RWPE2 (cell line): ENCODE data around the gene MCCC2.
"Not testable (repeated sequence)": the region's sequence is repeated elsewhere in the genome, so short reads cannot be mapped to it uniquely, and the experiment has no call there.

ENCODE experiments used
- ATAC-seq: fragments of 200-7000 bp; cut with Tn5 transposase; 3 replicates; pipeline ENCODE4 v1.9.1; 2021; ENCODE audit warnings: low read depth
- DNase-seq: peaks from one replicate; pipeline ENCODE4 v3.0.0-alpha.2; 2020; ENCODE audit warnings: low spot score
- H3K27ac ChIP-seq: fragments of 450-650 bp; 2 replicates; pipeline ENCODE4 v1.5.1; 2017; ENCODE audit warnings: mild to moderate bottlenecking; ENCODE audit not compliant: poor library complexity, severe bottlenecking
- H3K27me3 ChIP-seq: fragments of 250-450 bp; sonication (Bioruptor Pico); 2 replicates; pipeline ENCODE4 v1.5.1; 2021; ENCODE audit warnings: mild to moderate bottlenecking, moderate library complexity; ENCODE audit not compliant: insufficient read depth, poor library complexity, severe bottlenecking
- H3K36me3 ChIP-seq: fragments of 250-450 bp; sonication (Bioruptor Pico); 2 replicates; pipeline ENCODE4 v1.5.1; 2020; ENCODE audit warnings: low read depth, mild to moderate bottlenecking, moderate library complexity
- H3K4me1 ChIP-seq: fragments of 250-450 bp; sonication (Bioruptor Pico); 2 replicates; pipeline ENCODE4 v1.5.1; 2021; ENCODE audit warnings: mild to moderate bottlenecking, moderate library complexity; ENCODE audit not compliant: insufficient read depth, poor library complexity, severe bottlenecking
- H3K4me3 ChIP-seq: fragments of 250-450 bp; sonication (Bioruptor Pico); 2 replicates; pipeline ENCODE4 v1.5.1; 2021; ENCODE audit warnings: mild to moderate bottlenecking, moderate library complexity; ENCODE audit not compliant: severe bottlenecking
- H3K9me3 ChIP-seq: fragments of 250-450 bp; sonication (Bioruptor Pico); 2 replicates; pipeline ENCODE4 v1.5.1; 2021; ENCODE audit warnings: mild to moderate bottlenecking, moderate library complexity; ENCODE audit not compliant: severe bottlenecking
- CTCF ChIP-seq: fragments of 450-650 bp; IDR thresholded peaks from one replicate; pipeline ENCODE4 v1.5.1; 2017; ENCODE audit warnings: mild to moderate bottlenecking, moderate library complexity; ENCODE audit not compliant: poor library complexity, severe bottlenecking

MCCC2 gene

GRCh38 chr5:71586941-71587765 lies at the start of gene MCCC2:
Gene MCCC2, plus strand, starts transcription at chr5:71587340. Its CDS starts 86 bp downstream, at chr5:71587426.
- peak within 1 kb of the TSS; percentile 27 for H3K27ac ChIP-seq
- no peaks in the 10 kb centered on the region for H3K27me3 ChIP-seq
- no peaks in the 10 kb centered on the region for H3K36me3 ChIP-seq
- H3K4me3 ChIP-seq, result peak within 1 kb of the TSS; percentile 70
- H3K4me1 ChIP-seq, result no peaks in the 10 kb centered on the region
- DNase-seq, result peak; percentile 98
- ATAC-seq, result peak; percentile 99
- H3K9me3 ChIP-seq, result no peaks in the 10 kb centered on the region
- no peak for TF ChIP-seq CTCF

GRCh38 chr5:71537687-71538086 lies 49.5 kb upstream of the MCCC2 start:
- Histone ChIP-seq H3K4me3 (no peak overlapping the region), H3K27ac (no peak overlapping the region), H3K36me3 (peaks cover 90% of the 10 kb centered on the region), H3K27me3 (no peaks in the 10 kb centered on the region), H3K4me1 (no peaks in the 10 kb centered on the region), H3K9me3 (no peaks in the 10 kb centered on the region)
- ATAC-seq (no peak), DNase-seq (no peak)
- TF ChIP-seq CTCF, result no peak

- DNase-seq, H3K27me3 ChIP-seq, H3K9me3 ChIP-seq, ATAC-seq, H3K4me3 ChIP-seq, H3K27ac ChIP-seq, H3K4me1 ChIP-seq: not testable (repeated sequence)
- peaks cover 83% of the 10 kb centered on the region for H3K36me3 ChIP-seq
Measured at GRCh38 chr5:71550885-71551284, 36.3 kb upstream of the MCCC2 start.

- H3K27me3 ChIP-seq, H3K27ac ChIP-seq, DNase-seq, H3K4me3 ChIP-seq, H3K4me1 ChIP-seq, ATAC-seq, H3K9me3 ChIP-seq: not testable (repeated sequence)
- H3K36me3 ChIP-seq, result peaks cover 84% of the 10 kb centered on the region
Measured at GRCh38 chr5:71551582-71551981, 35.6 kb upstream of the MCCC2 start.

- ATAC-seq, H3K27me3 ChIP-seq, H3K4me3 ChIP-seq, H3K4me1 ChIP-seq, DNase-seq, H3K9me3 ChIP-seq, H3K27ac ChIP-seq: not testable (repeated sequence)
- H3K36me3 ChIP-seq, result peaks cover 83% of the 10 kb centered on the region
Measured at GRCh38 chr5:71552026-71552749, 35.0 kb upstream of the MCCC2 start.

- Histone ChIP-seq H3K9me3 (peaks cover 2% of the 10 kb centered on the region), H3K4me1 (no peaks in the 10 kb centered on the region), H3K36me3 (peaks cover 87% of the 10 kb centered on the region), H3K27ac (no peak overlapping the region), H3K4me3 (no peak overlapping the region), H3K27me3 (no peaks in the 10 kb centered on the region)
- no peak for ATAC-seq
- TF ChIP-seq CTCF, result no peak
- no peak for DNase-seq
Measured at GRCh38 chr5:71563161-71563560, 24.0 kb upstream of the MCCC2 start.
